Activated B cell treated with CpG ODN at 0.5 μM for 24 hours (primary cell): ENCODE results near the gene FGF1. TPM values are rescaled to one million over a fixed set of nuclear protein-coding genes. Genes with fewer than 3 reads are reported as not detected.

ENCODE experiments used
- ATAC-seq: fragments of 200-7000 bp; cut with Tn5 transposase; one replicate; pipeline ENCODE4 v1.10.0; 2021; ENCODE audit warnings: low read depth, mild to moderate bottlenecking, moderate library complexity
- CTCF ChIA-PET: fragments of 350-600 bp; sonication (Branson Sonifier 250); formaldehyde crosslinking; loops from one replicate; lab custom pipeline; 2021; ENCODE audit warnings: antibody characterized with exemption; lab: Charles Lee
- POLR2A ChIA-PET: fragments of 350-600 bp; sonication (Branson Sonifier 250); formaldehyde crosslinking; loops from one replicate; lab custom pipeline; 2021; ENCODE audit warnings: antibody characterized with exemption; lab: Charles Lee
- DNase-seq: peaks from one replicate; pipeline ENCODE4 v3.0.0; 2022
- H3K27ac Mint-ChIP-seq: one replicate; pipeline ENCODE4 v1.8.0; 2020; ENCODE audit warnings: mixed read lengths
- H3K27me3 Mint-ChIP-seq: one replicate; pipeline ENCODE4 v1.8.0; 2021; ENCODE audit warnings: mixed read lengths
- H3K36me3 Mint-ChIP-seq: one replicate; pipeline ENCODE4 v1.8.0; 2021; ENCODE audit warnings: low read depth, mixed read lengths
- H3K4me1 Mint-ChIP-seq: one replicate; pipeline ENCODE4 v1.8.0; 2021; ENCODE audit warnings: mixed read lengths
- H3K4me3 Mint-ChIP-seq: one replicate; pipeline ENCODE4 v1.8.0; 2020; ENCODE audit warnings: mild to moderate bottlenecking, mixed read lengths
- H3K9me3 Mint-ChIP-seq: one replicate; pipeline ENCODE4 v1.8.0; 2020; ENCODE audit warnings: mixed read lengths
- intact Hi-C: fragments of 100-400 bp; cut with micrococcal nuclease; formaldehyde crosslinking; loops from one replicate; pipeline ENCODE4 v1.15.1; 2024
- total RNA-seq: library from RNA; stranded (reverse); gene quantifications from 2 replicates; pipeline ENCODE4 v1.2.3, GENCODE V29; 2022
- TF ChIP-seq, protein P1 (sequence below): fragments of 200-600 bp; IDR thresholded peaks from one replicate; pipeline ENCODE4 v1.8.0; 2022; ENCODE audit warnings: antibody characterized with exemption, mild to moderate bottlenecking

FGF1 gene
- total RNA-seq, 1 donor from 2014 or later = not detected

DNA sequence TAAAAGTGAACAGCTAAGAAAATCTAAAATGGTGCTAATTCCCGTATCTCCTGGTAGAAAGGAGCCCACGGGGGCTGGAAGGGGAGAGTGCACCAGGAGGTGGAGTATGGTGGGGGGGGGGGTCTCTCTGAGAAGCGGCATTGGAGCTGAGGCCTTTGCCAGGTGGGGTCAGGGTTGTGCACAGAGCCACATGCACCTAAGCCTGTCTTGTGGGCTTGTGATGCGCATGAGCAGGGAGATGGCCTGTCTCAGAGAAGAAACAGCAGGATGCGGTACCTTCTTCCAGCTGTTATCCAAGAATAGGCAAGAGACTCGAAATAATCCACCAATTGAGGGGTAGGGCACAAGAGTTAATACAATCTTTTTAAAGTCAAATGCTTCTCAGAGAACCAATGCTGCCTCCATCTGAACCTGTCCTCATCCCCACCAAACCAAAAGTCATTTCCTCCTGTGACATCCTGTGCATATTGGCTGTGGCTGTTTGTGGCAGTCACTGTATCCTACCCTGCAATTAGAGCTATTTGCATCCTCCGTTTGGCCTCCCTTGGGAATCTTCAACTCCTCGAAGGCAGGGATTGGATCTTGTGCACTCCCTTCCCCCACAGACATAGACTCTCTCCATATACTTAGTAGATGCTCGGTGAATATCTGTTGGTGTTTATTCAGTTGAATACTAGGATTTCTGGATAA, 45.4 kb downstream of the FGF1 start:
- CTCF ChIA-PET = interaction anchor here (0.9 kb wide), 1 partner anchor 15 kb away, joined by 3 read pairs; no protein-coding TSS in a partner anchor
- intact Hi-C loops = no loop called here
- H3K27me3 Mint-ChIP-seq = peaks cover 22% of the 10 kb centered on the region
- no peak overlapping the region for H3K4me3 Mint-ChIP-seq
- ATAC-seq = no peak
- no peaks in the 10 kb centered on the region for H3K4me1 Mint-ChIP-seq
- no peak for DNase-seq
- no peaks in the 10 kb centered on the region for H3K9me3 Mint-ChIP-seq
- TF ChIP-seq, protein P1, sequence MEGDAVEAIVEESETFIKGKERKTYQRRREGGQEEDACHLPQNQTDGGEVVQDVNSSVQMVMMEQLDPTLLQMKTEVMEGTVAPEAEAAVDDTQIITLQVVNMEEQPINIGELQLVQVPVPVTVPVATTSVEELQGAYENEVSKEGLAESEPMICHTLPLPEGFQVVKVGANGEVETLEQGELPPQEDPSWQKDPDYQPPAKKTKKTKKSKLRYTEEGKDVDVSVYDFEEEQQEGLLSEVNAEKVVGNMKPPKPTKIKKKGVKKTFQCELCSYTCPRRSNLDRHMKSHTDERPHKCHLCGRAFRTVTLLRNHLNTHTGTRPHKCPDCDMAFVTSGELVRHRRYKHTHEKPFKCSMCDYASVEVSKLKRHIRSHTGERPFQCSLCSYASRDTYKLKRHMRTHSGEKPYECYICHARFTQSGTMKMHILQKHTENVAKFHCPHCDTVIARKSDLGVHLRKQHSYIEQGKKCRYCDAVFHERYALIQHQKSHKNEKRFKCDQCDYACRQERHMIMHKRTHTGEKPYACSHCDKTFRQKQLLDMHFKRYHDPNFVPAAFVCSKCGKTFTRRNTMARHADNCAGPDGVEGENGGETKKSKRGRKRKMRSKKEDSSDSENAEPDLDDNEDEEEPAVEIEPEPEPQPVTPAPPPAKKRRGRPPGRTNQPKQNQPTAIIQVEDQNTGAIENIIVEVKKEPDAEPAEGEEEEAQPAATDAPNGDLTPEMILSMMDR = no peak
- H3K36me3 Mint-ChIP-seq = no peaks in the 10 kb centered on the region
- POLR2A ChIA-PET = interaction anchor here (0.5 to 0.8 kb wide), 2 partner anchors 78 to 1448 kb away, joined by 3 read pairs; no protein-coding TSS in a partner anchor
- no peak overlapping the region for H3K27ac Mint-ChIP-seq

DNA sequence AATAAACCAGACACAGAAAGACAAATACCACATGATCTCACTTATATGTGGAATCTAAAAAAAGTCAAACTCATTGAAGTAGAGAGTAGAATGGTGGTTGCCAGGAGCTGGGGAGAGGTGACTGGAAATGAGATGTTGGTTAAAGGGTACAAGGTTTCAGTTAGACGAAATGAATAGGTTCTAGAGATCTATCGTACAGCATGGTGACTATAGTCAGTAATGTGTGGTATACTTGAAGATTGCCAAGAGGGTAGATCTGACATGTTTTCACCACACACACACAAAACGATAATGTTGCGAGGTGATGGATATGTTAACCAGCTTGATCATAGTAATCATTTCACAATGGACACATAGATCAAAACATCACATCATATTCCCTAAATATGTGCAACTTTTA, 46.4 kb downstream of the FGF1 start:
- Mint-ChIP-seq H3K36me3 (no peaks in the 10 kb centered on the region), H3K4me1 (no peaks in the 10 kb centered on the region), H3K4me3 (no peak overlapping the region), H3K27me3 (peaks cover 22% of the 10 kb centered on the region), H3K9me3 (no peaks in the 10 kb centered on the region), H3K27ac (no peak overlapping the region)
- intact Hi-C loops = no loop called here
- CTCF ChIA-PET = interaction anchor here (1.1 kb wide), 1 partner anchor 73 kb away, joined by 3 read pairs; no protein-coding TSS in a partner anchor
- DNase-seq = no peak
- TF ChIP-seq, protein P1 = no peak
- POLR2A ChIA-PET = no interaction called here
- no peak for ATAC-seq

GRCh38 chr5:142637871-142638270, 48.0 kb downstream of the FGF1 start:
- no peak overlapping the region for H3K4me3 Mint-ChIP-seq
- peaks cover 22% of the 10 kb centered on the region for H3K27me3 Mint-ChIP-seq
- intact Hi-C loops = no loop called here
- TF ChIP-seq, protein P1 = no peak
- ChIA-PET POLR2A (no interaction called here), CTCF (no interaction called here)
- ATAC-seq = no peak
- DNase-seq = no peak
- no peak overlapping the region for H3K27ac Mint-ChIP-seq
- no peaks in the 10 kb centered on the region for H3K4me1 Mint-ChIP-seq
- no peaks in the 10 kb centered on the region for H3K9me3 Mint-ChIP-seq
- no peaks in the 10 kb centered on the region for H3K36me3 Mint-ChIP-seq

DNA sequence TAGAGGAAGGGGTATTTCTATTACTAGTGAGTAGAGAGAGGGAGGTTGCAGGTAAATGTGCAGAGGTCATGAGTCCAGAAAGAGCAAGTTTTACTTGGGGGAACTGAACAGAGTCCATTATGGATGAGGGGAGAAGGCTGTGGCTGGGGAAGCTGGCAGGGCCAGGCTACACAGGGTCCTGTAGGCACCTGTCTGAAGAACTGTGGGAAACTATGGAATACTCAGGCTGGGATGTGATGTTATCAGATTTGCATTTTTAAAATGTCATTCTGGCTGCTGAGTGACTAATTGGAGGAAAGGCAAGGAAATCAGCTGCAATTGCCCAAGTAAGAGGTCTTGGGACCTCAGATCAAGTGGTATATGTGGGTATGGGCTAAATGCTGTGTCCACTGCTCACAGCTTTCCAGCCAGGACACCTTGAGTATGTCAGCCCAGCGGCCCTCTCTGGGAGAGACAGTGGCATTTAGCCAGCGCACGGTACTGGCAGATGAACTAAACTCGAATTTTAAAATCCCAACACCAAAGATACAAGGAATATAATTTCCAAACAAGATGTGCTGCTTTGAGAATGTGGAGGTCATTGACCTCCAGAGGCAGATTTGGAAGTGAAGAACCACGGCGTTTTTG, 49.1 kb downstream of the FGF1 start:
- H3K9me3 Mint-ChIP-seq = no peaks in the 10 kb centered on the region
- POLR2A ChIA-PET = no interaction called here
- ATAC-seq (no peak), DNase-seq (no peak)
- H3K27me3 Mint-ChIP-seq = peaks cover 18% of the 10 kb centered on the region
- no peak overlapping the region for H3K4me3 Mint-ChIP-seq
- no peaks in the 10 kb centered on the region for H3K36me3 Mint-ChIP-seq
- no peaks in the 10 kb centered on the region for H3K4me1 Mint-ChIP-seq
- intact Hi-C loops = no loop called here
- CTCF ChIA-PET = no interaction called here
- H3K27ac Mint-ChIP-seq = no peak overlapping the region
- TF ChIP-seq, protein P1 = no peak

DNA sequence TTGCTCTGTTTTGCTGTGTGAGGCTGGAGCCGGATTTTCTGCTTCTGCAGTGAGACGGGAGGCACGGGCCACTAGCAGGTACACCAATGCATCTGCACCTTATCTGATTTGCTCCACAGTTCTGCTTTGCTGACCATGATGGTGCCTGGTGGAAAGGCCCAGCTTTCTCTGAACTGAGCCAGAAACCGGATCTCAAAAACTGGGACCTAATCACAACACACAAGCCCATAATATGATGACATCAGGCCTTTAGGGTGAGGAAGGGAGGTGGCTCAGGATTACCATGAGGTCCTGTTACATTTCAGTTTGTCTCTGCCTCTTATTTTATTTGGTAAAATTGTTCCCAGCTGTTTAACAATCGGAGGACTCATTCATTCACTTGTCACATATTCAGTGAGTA, 49.8 kb downstream of the FGF1 start:
- peaks cover 16% of the 10 kb centered on the region for H3K27me3 Mint-ChIP-seq
- POLR2A ChIA-PET = no interaction called here
- H3K4me3 Mint-ChIP-seq = no peak overlapping the region
- ATAC-seq (no peak), DNase-seq (no peak)
- CTCF ChIA-PET = no interaction called here
- H3K36me3 Mint-ChIP-seq = no peaks in the 10 kb centered on the region
- no peaks in the 10 kb centered on the region for H3K4me1 Mint-ChIP-seq
- H3K27ac Mint-ChIP-seq = no peak overlapping the region
- TF ChIP-seq, protein P1 = no peak
- H3K9me3 Mint-ChIP-seq = no peaks in the 10 kb centered on the region
- intact Hi-C loops = no loop called here
